WTC11 (cell line): ENCODE results near the gene ANKFN1.

Experiments
- FOXP1 ChIP-seq: sonication (generic); formaldehyde crosslinking; IDR thresholded peaks from 2 replicates; pipeline ENCODE4 v1.8.0; 2022; ENCODE audit warnings: missing genetic modification reagents, mild to moderate bottlenecking, moderate library complexity, borderline replicate concordance
- TF ChIP-seq, protein P1 (sequence below): fragments of 200-600 bp; IDR thresholded peaks from 2 replicates; pipeline ENCODE4 v1.8.0; 2022; ENCODE audit warnings: antibody characterized with exemption

DNA sequence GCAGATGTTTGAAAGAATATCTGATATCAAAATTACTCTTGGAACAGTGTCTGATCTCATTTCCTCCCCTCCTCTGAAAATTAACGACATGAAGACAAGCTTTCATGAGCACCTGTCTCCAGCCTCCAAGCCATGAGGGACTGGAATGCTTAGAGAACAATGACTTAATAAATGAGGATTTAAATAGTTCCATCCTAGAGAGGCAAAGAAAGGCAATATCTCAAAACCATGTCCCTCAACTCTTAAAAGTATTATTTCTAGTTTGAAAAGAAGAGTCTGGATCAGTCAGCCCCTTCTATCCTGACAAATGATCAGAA lies 137.5 kb downstream of the ANKFN1 start:
- TF ChIP-seq, protein P1, sequence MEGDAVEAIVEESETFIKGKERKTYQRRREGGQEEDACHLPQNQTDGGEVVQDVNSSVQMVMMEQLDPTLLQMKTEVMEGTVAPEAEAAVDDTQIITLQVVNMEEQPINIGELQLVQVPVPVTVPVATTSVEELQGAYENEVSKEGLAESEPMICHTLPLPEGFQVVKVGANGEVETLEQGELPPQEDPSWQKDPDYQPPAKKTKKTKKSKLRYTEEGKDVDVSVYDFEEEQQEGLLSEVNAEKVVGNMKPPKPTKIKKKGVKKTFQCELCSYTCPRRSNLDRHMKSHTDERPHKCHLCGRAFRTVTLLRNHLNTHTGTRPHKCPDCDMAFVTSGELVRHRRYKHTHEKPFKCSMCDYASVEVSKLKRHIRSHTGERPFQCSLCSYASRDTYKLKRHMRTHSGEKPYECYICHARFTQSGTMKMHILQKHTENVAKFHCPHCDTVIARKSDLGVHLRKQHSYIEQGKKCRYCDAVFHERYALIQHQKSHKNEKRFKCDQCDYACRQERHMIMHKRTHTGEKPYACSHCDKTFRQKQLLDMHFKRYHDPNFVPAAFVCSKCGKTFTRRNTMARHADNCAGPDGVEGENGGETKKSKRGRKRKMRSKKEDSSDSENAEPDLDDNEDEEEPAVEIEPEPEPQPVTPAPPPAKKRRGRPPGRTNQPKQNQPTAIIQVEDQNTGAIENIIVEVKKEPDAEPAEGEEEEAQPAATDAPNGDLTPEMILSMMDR: no peak
- no peak for TF ChIP-seq FOXP1 (CRISPR knock-in tag)
